Skeletal muscle tissue (tissue), 4 donors: ENCODE results near the gene CFAP299. TPM values are rescaled to one million over a fixed set of nuclear protein-coding genes. Genes with fewer than 3 reads are reported as not detected.

ENCODE experiments used
- H3K27ac ChIP-seq: one replicate; pipeline ENCODE4 v1.7.0; 2013; ENCODE audit warnings: mild to moderate bottlenecking, low read depth, low read length, inconsistent platforms
- H3K27me3 ChIP-seq, 3 donors: one replicate each; pipeline ENCODE4 v1.7.0; 2013; ENCODE audit warnings: low read length in 3 of 3; ENCODE audit not compliant: control insufficient read depth in 3 of 3, insufficient read depth in 3 of 3
- H3K36me3 ChIP-seq, 3 donors: one replicate each; pipeline ENCODE4 v1.7.0; 2013; ENCODE audit warnings: low read length in 3 of 3; ENCODE audit not compliant: control insufficient read depth in 3 of 3, insufficient read depth in 3 of 3
- H3K4me1 ChIP-seq, 3 donors: one replicate each; pipeline ENCODE4 v1.7.0; 2013; ENCODE audit warnings: low read length in 3 of 3, mild to moderate bottlenecking in 3 of 3; ENCODE audit not compliant: control insufficient read depth in 3 of 3, insufficient read depth in 3 of 3
- H3K4me3 ChIP-seq, 3 donors: one replicate each; pipeline ENCODE4 v1.7.0; 2013; ENCODE audit warnings: low read length in 3 of 3
- H3K9ac ChIP-seq, 3 donors: one replicate each; pipeline ENCODE4 v1.7.0; 2013; ENCODE audit warnings: low read length in 3 of 3, mild to moderate bottlenecking in 3 of 3, moderate library complexity in 2 of 3, low read depth in 1 of 3
- H3K9me3 ChIP-seq, 3 donors: one replicate each; pipeline ENCODE4 v1.7.0; 2013; ENCODE audit warnings: low read length in 3 of 3; ENCODE audit not compliant: control insufficient read depth in 3 of 3
- total RNA-seq: library from RNA; depleted of rRNA; stranded (reverse); fragments of >200 nt; gene quantifications from one replicate; pipeline ENCODE4 v1.2.3, GENCODE V29; 2014
- donor health status: Osteomylitis.

Gene CFAP299
- total RNA-seq, 1 donor from 2014 or later: 0.52 TPM

GRCh38 chr4:80903020-80903419 lies 567.5 kb downstream of the CFAP299 start:
- no peak overlapping the region for H3K27ac ChIP-seq
- peaks cover 0 to 4% (median 0%) of the 10 kb centered on the region in 3 donors for H3K9me3 ChIP-seq
- H3K9ac ChIP-seq: no peak overlapping the region
- no peaks in the 10 kb centered on the region for H3K36me3 ChIP-seq
- H3K4me1 ChIP-seq: no peaks in the 10 kb centered on the region
- no peaks in the 10 kb centered on the region for H3K27me3 ChIP-seq
- no peak overlapping the region for H3K4me3 ChIP-seq

GRCh38 chr4:80909938-80910337 lies 574.4 kb downstream of the CFAP299 start:
- Histone ChIP-seq H3K4me3 (no peak overlapping the region), H3K36me3 (no peaks in the 10 kb centered on the region), H3K9ac (no peak overlapping the region), H3K27ac (no peak overlapping the region), H3K9me3 (peaks cover 0 to 4% (median 0%) of the 10 kb centered on the region in 3 donors), H3K27me3 (no peaks in the 10 kb centered on the region), H3K4me1 (no peaks in the 10 kb centered on the region)

- Histone ChIP-seq H3K36me3 (no peaks in the 10 kb centered on the region), H3K4me3 (no peak overlapping the region), H3K4me1 (no peaks in the 10 kb centered on the region), H3K9me3 (peaks cover 0 to under 1% (median 0%) of the 10 kb centered on the region in 3 donors), H3K9ac (no peak overlapping the region), H3K27ac (no peak overlapping the region), H3K27me3 (no peaks in the 10 kb centered on the region)
These were observed 575.9 kb downstream of the CFAP299 start for GRCh38 chr4:80911458-80911857.

- Histone ChIP-seq H3K4me3 (no peak overlapping the region), H3K36me3 (no peaks in the 10 kb centered on the region), H3K4me1 (no peaks in the 10 kb centered on the region), H3K27me3 (no peaks in the 10 kb centered on the region), H3K27ac (no peak overlapping the region), H3K9ac (no peak overlapping the region), H3K9me3 (no peaks in the 10 kb centered on the region)
These were observed 576.8 kb downstream of the CFAP299 start for GRCh38 chr4:80912350-80912749.

- Histone ChIP-seq H3K27me3 (no peaks in the 10 kb centered on the region), H3K9ac (no peak overlapping the region), H3K9me3 (no peaks in the 10 kb centered on the region), H3K4me1 (no peaks in the 10 kb centered on the region), H3K4me3 (no peak overlapping the region), H3K27ac (no peak overlapping the region), H3K36me3 (no peaks in the 10 kb centered on the region)
These were observed 577.9 kb downstream of the CFAP299 start for GRCh38 chr4:80913381-80913780.

- Histone ChIP-seq H3K27me3 (no peaks in the 10 kb centered on the region), H3K36me3 (no peaks in the 10 kb centered on the region), H3K4me3 (no peak overlapping the region), H3K4me1 (no peaks in the 10 kb centered on the region), H3K9ac (no peak overlapping the region), H3K27ac (no peak overlapping the region), H3K9me3 (no peaks in the 10 kb centered on the region)
These were observed 581.2 kb downstream of the CFAP299 start for GRCh38 chr4:80916770-80917169.

GRCh38 chr4:80918004-80918403 lies 582.5 kb downstream of the CFAP299 start:
- Histone ChIP-seq H3K27me3 (no peaks in the 10 kb centered on the region), H3K4me3 (no peak overlapping the region), H3K36me3 (no peaks in the 10 kb centered on the region), H3K9me3 (no peaks in the 10 kb centered on the region), H3K4me1 (no peaks in the 10 kb centered on the region), H3K27ac (no peak overlapping the region), H3K9ac (no peak overlapping the region)

- no peak overlapping the region for H3K4me3 ChIP-seq
- no peaks in the 10 kb centered on the region for H3K4me1 ChIP-seq
- H3K9me3 ChIP-seq: no peaks in the 10 kb centered on the region
- H3K27ac ChIP-seq: no peak overlapping the region
- no peaks in the 10 kb centered on the region for H3K27me3 ChIP-seq
- no peak overlapping the region for H3K9ac ChIP-seq
- no peaks in the 10 kb centered on the region for H3K36me3 ChIP-seq
These were observed 585.9 kb downstream of the CFAP299 start for GRCh38 chr4:80921441-80921840.

GRCh38 chr4:80922941-80923340 lies 587.4 kb downstream of the CFAP299 start:
- H3K27me3 ChIP-seq: no peaks in the 10 kb centered on the region
- no peak overlapping the region for H3K9ac ChIP-seq
- H3K27ac ChIP-seq: no peak overlapping the region
- H3K4me1 ChIP-seq: no peaks in the 10 kb centered on the region
- no peaks in the 10 kb centered on the region for H3K36me3 ChIP-seq
- no peak overlapping the region for H3K4me3 ChIP-seq
- no peaks in the 10 kb centered on the region for H3K9me3 ChIP-seq

GRCh38 chr4:80925293-80925692 lies 589.8 kb downstream of the CFAP299 start:
- no peak overlapping the region for H3K4me3 ChIP-seq
- no peak overlapping the region for H3K9ac ChIP-seq
- H3K4me1 ChIP-seq: no peaks in the 10 kb centered on the region
- H3K27me3 ChIP-seq: no peaks in the 10 kb centered on the region
- H3K36me3 ChIP-seq: no peaks in the 10 kb centered on the region
- no peak overlapping the region for H3K27ac ChIP-seq
- no peaks in the 10 kb centered on the region for H3K9me3 ChIP-seq

- no peaks in the 10 kb centered on the region for H3K36me3 ChIP-seq
- no peak overlapping the region for H3K27ac ChIP-seq
- no peak overlapping the region for H3K4me3 ChIP-seq
- H3K9ac ChIP-seq: no peak overlapping the region
- no peaks in the 10 kb centered on the region for H3K9me3 ChIP-seq
- H3K4me1 ChIP-seq: no peaks in the 10 kb centered on the region
- H3K27me3 ChIP-seq: no peaks in the 10 kb centered on the region
These were observed 590.9 kb downstream of the CFAP299 start for GRCh38 chr4:80926446-80926845.
